Measurements from ENCODE around the gene GJC2.

GJC2 gene

GRCh38 chr1:228139931-228140723 lies 9.6 kb upstream of the GJC2 start, which contains the start of gene GUK1:
TSS of gene GUK1 (plus strand) at chr1:228140279. CDS start at chr1:228140303, 24 bp downstream.
- in situ Hi-C loops (cut with MboI; ENCODE audit: low sequenced_read_pairs, unreplicated experiment), result no loop called here
- DNase-seq (ENCODE audit: low spot score), result peak; percentile 99
- peak; percentile 25 for TF ChIP-seq CTCF (IDR thresholded peaks at IDR 0.05; ENCODE audit: borderline replicate concordance, control extremely low read depth, extremely low read depth, insufficient read depth, missing control alignments)

GRCh38 chr1:228140724-228141225 lies 9.0 kb upstream of the GJC2 start:
- DNase-seq (ENCODE audit: low spot score), result peak; percentile 37
- no peak for TF ChIP-seq CTCF (IDR thresholded peaks at IDR 0.05; ENCODE audit: borderline replicate concordance, control extremely low read depth, extremely low read depth, insufficient read depth, missing control alignments)
- in situ Hi-C loops (cut with MboI; ENCODE audit: low sequenced_read_pairs, unreplicated experiment), result no loop called here

- DNase-seq (ENCODE audit: low spot score), result peak; percentile 60
- in situ Hi-C loops (cut with MboI; ENCODE audit: low sequenced_read_pairs, unreplicated experiment), result no loop called here
- TF ChIP-seq CTCF (IDR thresholded peaks at IDR 0.05; ENCODE audit: borderline replicate concordance, control extremely low read depth, extremely low read depth, insufficient read depth, missing control alignments), result no peak
These were observed 8.3 kb upstream of the GJC2 start for GRCh38 chr1:228141226-228142044.

- in situ Hi-C loops (cut with MboI; ENCODE audit: low sequenced_read_pairs, unreplicated experiment), result no loop called here
- DNase-seq (ENCODE audit: low spot score), result peak; percentile 17
- no peak for TF ChIP-seq CTCF (IDR thresholded peaks at IDR 0.05; ENCODE audit: borderline replicate concordance, control extremely low read depth, extremely low read depth, insufficient read depth, missing control alignments)
These were observed 7.5 kb upstream of the GJC2 start for GRCh38 chr1:228142155-228142691.

GRCh38 chr1:228142701-228143136 lies 7.0 kb upstream of the GJC2 start:
- peak; percentile 12 for DNase-seq (ENCODE audit: low spot score)
- no peak for TF ChIP-seq CTCF (IDR thresholded peaks at IDR 0.05; ENCODE audit: borderline replicate concordance, control extremely low read depth, extremely low read depth, insufficient read depth, missing control alignments)
- in situ Hi-C loops (cut with MboI; ENCODE audit: low sequenced_read_pairs, unreplicated experiment), result no loop called here

GRCh38 chr1:228143480-228144192 lies 6.1 kb upstream of the GJC2 start:
- DNase-seq (ENCODE audit: low spot score), result peak; percentile 10
- TF ChIP-seq CTCF (IDR thresholded peaks at IDR 0.05; ENCODE audit: borderline replicate concordance, control extremely low read depth, extremely low read depth, insufficient read depth, missing control alignments), result no peak
- in situ Hi-C loops (cut with MboI; ENCODE audit: low sequenced_read_pairs, unreplicated experiment), result no loop called here

Data from GM13976 (cell line).